ENCODE results near the gene RGMB.

The RGMB gene

GRCh38 chr5:98779264-98779877 is 5.9 kb downstream of the RGMB start:
- no peak overlapping the region for H3K4me3 ChIP-seq (ENCODE audit: control insufficient read depth, low read depth, low read length)
- no peak for DNase-seq (ENCODE audit: low read depth)
- TF ChIP-seq, protein P1, sequence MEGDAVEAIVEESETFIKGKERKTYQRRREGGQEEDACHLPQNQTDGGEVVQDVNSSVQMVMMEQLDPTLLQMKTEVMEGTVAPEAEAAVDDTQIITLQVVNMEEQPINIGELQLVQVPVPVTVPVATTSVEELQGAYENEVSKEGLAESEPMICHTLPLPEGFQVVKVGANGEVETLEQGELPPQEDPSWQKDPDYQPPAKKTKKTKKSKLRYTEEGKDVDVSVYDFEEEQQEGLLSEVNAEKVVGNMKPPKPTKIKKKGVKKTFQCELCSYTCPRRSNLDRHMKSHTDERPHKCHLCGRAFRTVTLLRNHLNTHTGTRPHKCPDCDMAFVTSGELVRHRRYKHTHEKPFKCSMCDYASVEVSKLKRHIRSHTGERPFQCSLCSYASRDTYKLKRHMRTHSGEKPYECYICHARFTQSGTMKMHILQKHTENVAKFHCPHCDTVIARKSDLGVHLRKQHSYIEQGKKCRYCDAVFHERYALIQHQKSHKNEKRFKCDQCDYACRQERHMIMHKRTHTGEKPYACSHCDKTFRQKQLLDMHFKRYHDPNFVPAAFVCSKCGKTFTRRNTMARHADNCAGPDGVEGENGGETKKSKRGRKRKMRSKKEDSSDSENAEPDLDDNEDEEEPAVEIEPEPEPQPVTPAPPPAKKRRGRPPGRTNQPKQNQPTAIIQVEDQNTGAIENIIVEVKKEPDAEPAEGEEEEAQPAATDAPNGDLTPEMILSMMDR (IDR thresholded peaks at IDR 0.05; ENCODE audit: control insufficient read depth, insufficient read depth, low read depth, low read length, missing control alignments), result no peak

DNA sequence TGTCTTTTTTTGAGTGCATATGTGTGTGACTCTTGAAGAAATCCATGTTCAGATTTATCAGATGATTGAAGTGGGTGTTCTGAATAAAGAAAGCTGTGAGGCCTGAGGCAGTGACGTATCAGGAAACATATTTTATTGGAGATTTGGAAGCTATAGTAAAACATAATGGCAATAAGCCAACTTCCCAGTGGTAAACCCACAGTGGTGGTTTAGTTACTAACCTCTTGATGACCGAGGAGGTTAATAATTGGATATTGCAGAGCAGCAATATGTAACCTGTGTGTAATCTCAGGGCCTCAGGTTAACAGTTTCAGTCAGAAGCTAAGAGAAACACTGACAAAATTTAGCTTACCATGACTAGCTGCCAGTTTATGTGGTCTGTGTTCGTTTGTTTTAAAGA is 6.9 kb downstream of the RGMB start:
- H3K4me3 ChIP-seq (ENCODE audit: control insufficient read depth, low read depth, low read length), result no peak overlapping the region
- TF ChIP-seq, protein P1 (IDR thresholded peaks at IDR 0.05; ENCODE audit: control insufficient read depth, insufficient read depth, low read depth, low read length, missing control alignments), result no peak
- no peak for DNase-seq (ENCODE audit: low read depth)

GRCh38 chr5:98781520-98781919 is 8.1 kb downstream of the RGMB start:
- TF ChIP-seq, protein P1 (IDR thresholded peaks at IDR 0.05; ENCODE audit: control insufficient read depth, insufficient read depth, low read depth, low read length, missing control alignments), result no peak
- H3K4me3 ChIP-seq (ENCODE audit: control insufficient read depth, low read depth, low read length), result no peak overlapping the region
- no peak for DNase-seq (ENCODE audit: low read depth)

DNA sequence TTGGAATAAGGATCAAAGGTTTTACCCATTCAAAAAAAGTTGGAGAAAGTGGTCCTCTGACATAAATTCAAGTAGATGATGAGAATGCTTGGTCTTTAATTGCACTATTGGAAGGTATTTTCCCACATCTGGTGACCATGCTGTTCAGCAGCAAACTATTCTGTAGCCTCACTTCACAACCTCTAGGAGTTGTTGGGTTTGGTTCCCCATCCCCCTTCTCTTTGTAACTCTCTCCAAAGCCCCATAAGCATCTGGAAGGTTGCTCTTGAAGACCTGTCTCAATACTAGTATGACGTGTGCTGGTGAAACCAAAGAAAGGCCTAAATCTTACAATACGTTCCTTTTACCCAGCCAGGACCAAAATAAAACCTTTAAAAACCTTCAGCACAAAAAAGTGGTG is 8.5 kb downstream of the RGMB start:
- no peak for DNase-seq (ENCODE audit: low read depth)
- TF ChIP-seq, protein P1 (IDR thresholded peaks at IDR 0.05; ENCODE audit: control insufficient read depth, insufficient read depth, low read depth, low read length, missing control alignments), result no peak
- no peak overlapping the region for H3K4me3 ChIP-seq (ENCODE audit: control insufficient read depth, low read depth, low read length)

DNA sequence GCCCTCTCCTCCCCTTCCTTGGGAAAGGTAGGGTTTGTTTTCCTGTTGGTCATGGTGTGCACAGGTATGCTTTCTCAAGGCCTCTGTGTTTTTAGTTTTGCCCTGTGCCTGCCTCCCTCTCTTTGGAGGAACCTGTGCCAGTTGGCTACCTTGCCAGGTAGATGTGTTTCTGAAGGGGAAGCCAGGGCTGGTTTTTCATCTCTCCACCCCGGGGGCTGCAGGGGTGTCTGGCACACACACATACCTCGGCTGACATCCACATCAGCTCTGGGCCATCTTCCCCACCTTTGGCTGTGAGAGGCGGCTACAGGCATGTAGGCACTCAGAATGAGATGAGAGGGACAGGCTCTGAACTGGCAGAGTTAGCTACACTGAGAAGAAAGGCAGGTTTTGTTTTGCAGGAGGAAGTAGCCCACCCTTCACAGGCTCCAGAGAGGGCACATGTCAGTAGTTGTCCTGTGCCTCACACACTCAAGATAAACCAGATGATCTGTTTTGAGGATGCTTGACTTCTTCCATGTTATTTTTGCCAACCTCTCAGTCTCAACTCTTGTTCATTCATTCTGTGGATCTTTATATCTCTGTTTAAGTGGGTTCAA is 9.7 kb downstream of the RGMB start:
- DNase-seq (ENCODE audit: low read depth), result no peak
- TF ChIP-seq, protein P1 (IDR thresholded peaks at IDR 0.05; ENCODE audit: control insufficient read depth, insufficient read depth, low read depth, low read length, missing control alignments), result no peak
- H3K4me3 ChIP-seq (ENCODE audit: control insufficient read depth, low read depth, low read length), result no peak overlapping the region

DNA sequence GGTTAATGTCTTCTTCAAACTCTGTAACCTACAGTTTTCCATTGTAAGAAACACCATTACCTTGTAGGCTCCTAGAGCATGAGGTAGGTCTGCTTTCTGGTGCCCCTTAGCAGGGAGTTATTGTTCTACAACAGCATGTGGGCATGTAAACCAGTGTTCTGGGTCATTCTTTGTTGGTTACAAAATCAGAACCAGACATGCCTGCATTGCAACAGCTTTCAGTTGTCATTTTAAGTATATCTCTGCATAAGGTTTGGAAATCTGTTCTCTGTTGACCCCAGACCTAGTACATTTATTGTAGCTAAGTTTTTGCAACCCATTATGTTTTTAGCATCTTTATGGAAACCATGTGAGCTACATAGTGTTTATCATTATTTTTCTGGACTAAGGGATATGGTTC is 10.9 kb downstream of the RGMB start:
- TF ChIP-seq, protein P1 (IDR thresholded peaks at IDR 0.05; ENCODE audit: control insufficient read depth, insufficient read depth, low read depth, low read length, missing control alignments), result no peak
- no peak for DNase-seq (ENCODE audit: low read depth)
- H3K4me3 ChIP-seq (ENCODE audit: control insufficient read depth, low read depth, low read length), result no peak overlapping the region
